Cardiac fibroblast (primary cell): ENCODE data around the gene SFMBT2.
A peak's percentile ranks its signal among the peaks of the same experiment; 100 is the strongest.
"Not testable (repeated sequence)": the region's sequence is repeated elsewhere in the genome, so short reads cannot be mapped to it uniquely, and the experiment has no call there.

Experiments
- DNase-seq, 2 donors: peaks; one replicate each; pipeline versions ENCODE4 v3.0.0 to v3.0.0-alpha.2; 2010; ENCODE audit warnings: low read depth in 2 of 2
- H3K4me3 ChIP-seq, 2 donors: replicated peaks in 1 of 2; 1 replicate in 1 of 2; 2 replicates in 1 of 2; pipeline ENCODE4 v1.5.1; 2011; ENCODE audit warnings: low read depth in 2 of 2, low read length in 2 of 2, mild to moderate bottlenecking in 2 of 2, moderate library complexity in 1 of 2
- CTCF ChIP-seq: IDR thresholded peaks from one replicate; pipeline ENCODE4 v1.5.1; 2011; ENCODE audit warnings: low read depth, mild to moderate bottlenecking, low read length, inconsistent platforms

The SFMBT2 gene

GRCh38 chr10:7188456-7189050, 222.3 kb downstream of the SFMBT2 start:
- no peak overlapping the region for H3K4me3 ChIP-seq
- TF ChIP-seq CTCF: no peak
- DNase-seq: peak in 1 of 2 donors; percentile 22

DNA sequence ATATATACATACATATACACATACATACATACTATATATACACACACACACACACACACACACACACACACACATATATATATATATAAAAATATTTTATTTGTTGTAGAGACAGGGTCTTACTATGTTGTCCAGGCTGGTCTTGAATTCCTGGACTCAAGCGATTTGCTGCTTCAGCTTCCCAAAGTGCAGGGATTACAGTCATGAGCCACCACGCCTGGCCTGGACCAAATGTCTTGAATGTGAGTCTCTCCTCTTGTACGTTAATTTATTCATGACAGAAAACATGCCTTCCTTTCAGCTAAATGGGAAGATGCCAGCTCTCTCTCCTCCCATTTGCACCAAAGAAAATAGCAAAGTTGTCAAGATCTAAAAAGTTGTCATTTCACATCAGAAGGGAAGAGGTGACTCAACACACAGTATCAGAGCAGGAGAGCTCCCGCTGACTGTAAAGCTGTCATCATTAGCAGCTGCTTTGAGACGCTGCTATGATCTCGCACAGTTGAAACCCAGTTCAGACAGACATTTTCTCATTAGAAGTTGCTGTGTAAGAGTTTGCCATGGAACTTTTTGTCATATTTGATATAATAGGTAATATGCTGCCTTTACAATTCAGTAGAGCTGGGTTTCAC, 224.3 kb downstream of the SFMBT2 start:
- peak in 1 of 2 donors; percentile 5 for DNase-seq
- TF ChIP-seq CTCF: no peak
- no peak overlapping the region for H3K4me3 ChIP-seq

- no peak for TF ChIP-seq CTCF
- H3K4me3 ChIP-seq: no peak overlapping the region
- DNase-seq: no peak
These were observed 225.5 kb downstream of the SFMBT2 start for GRCh38 chr10:7185367-7185690.

- H3K4me3 ChIP-seq: no peak overlapping the region
- no peak for TF ChIP-seq CTCF
- no peak for DNase-seq
These were observed 226.0 kb downstream of the SFMBT2 start for GRCh38 chr10:7184660-7185366.

DNA sequence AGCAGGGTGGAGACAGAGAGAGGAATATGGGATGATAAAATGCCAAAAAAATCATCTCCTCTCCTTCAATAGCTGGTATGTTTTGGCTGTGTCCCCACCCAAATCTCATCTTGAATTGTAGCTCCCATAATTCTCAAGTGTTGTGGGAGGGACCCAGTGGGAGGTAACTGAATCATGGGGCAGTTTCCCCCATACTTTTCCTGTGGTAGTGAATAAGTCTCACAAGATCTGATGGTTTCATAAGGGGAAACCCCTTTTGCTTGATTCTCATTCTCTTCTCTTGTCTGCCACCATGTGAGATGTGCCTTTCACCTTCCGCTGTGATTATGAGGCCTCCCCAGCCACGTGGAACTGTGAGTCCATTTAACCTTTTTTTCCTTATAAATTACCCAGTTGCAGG, 226.7 kb downstream of the SFMBT2 start:
- DNase-seq, H3K4me3 ChIP-seq: not testable (repeated sequence)

- DNase-seq, H3K4me3 ChIP-seq: not testable (repeated sequence)
These were observed 228.5 kb downstream of the SFMBT2 start for GRCh38 chr10:7182327-7182726.

DNA sequence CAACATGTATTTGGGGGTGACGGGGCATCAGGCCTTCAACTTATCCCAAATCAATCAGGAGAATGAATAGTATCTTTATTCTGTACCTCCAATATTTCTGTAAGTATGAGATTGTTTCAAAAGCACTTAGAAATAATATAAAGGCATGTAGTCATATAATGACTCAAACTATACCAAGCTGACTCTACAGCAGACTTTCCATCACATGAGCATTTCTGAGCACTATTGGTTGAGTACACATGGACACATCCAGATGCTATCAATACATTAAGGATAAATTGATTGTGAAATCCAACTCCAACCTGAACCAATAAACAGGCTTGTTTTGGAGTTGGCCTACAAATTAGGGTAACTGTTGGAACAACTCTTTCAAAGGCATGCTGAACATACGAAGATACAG, 229.4 kb downstream of the SFMBT2 start:
- H3K4me3 ChIP-seq: no peak overlapping the region
- no peak for DNase-seq
- no peak for TF ChIP-seq CTCF
